NK-92 treated with Interleukin-12 subunit alpha and Interleukin-12 subunit beta, amount 100 ng/mL, for 24 hours (cell line): ENCODE data around the gene NDUFB1.

Source experiments
- DNase-seq: peaks from one replicate; lab custom pipeline; 2025; lab: John Stamatoyannopoulos, UW

Gene NDUFB1

DNA sequence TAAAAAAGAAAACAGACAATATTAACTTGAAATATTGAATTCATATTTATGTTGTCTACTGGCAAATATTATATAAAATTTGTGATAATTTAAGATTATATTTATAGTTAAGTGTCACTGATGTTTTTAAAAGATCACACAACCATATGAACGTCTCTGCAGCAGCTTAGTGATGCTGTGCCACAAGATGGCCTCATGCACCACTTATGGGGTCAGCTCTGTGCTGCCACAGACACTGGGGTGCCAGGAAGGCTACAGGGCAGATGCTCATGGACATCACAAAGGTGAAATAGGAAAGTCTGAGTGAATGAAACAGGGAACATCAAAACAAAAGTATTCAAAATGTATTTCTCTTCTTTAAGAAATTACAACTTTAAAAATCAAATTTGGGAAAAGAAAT lies 28.2 kb downstream of the NDUFB1 start:
- no peak for DNase-seq

DNA sequence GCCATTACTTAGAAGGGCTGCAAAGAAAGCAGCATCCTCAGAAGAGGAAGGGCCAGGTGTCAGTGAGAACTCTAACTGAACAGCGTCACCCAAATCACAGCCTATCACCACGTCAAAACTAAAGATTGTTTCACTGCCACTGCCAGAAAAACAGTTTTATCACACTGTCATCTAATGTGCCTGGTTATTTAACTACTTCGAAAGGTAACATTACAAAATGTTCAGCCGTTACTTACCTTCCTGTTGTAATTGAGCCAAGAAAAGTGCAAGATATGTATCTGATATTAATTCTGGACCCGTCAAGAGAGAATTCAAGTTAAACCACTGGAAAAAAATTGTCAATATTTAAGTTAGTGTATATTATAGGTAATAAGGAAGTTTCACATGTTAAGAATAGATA lies 33.0 kb downstream of the NDUFB1 start:
- no peak for DNase-seq

DNA sequence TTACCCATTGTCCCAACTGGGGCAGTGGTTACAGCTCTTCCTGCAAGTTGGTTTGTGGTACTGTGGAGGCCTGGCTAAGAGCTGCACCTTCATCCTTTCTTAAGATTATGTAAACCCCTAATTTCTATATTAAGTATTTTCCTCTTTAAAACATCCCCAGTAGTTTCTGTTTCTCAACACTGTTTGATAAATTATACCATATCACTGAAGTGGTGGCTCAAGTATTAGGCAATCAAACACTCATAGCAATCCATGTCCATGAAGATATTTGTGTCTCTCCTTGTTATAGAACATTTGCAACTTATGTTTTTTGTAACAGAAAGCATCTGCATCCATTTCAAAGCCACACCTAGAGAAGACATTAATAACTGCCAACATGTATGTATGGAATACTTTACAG lies 47.0 kb downstream of the NDUFB1 start:
- DNase-seq = no peak
